K562 treated with DMSO at 1 percent for 48 hours (cell line): ENCODE data around the gene ALX1. TPM values are rescaled to one million over a fixed set of nuclear protein-coding genes. Genes with fewer than 3 reads are reported as not detected.

Experiments used
- total RNA-seq: library from RNA; unstranded; fragments of 300-600 nt; gene quantifications from 2 replicates; pipeline ENCODE4 v1.2.3, GENCODE V29; 2022; ENCODE audit warnings: low replicate concordance; ENCODE audit errors: extremely low read depth

The ALX1 gene
- total RNA-seq = not detected in 2 replicates

GRCh38 chr12:85280165-85280983, at the start of gene ALX1:
Gene ALX1, plus strand, starts transcription at chr12:85280220. Its CDS starts 42 bp downstream, at chr12:85280262.

Other genes with a start within 250 kb of the ALX1 start
- not detected in 2 replicates for gene TSPAN19, start 243.9 kb upstream of the ALX1 start, total RNA-seq
- not detected in 2 replicates for gene LRRIQ1, start 243.9 kb upstream of the ALX1 start, total RNA-seq